Karpas-422 (cell line): ENCODE measurements around the gene UGT1A6. TPM values are rescaled to one million over a fixed set of nuclear protein-coding genes. Genes with fewer than 3 reads are reported as not detected.
"Not testable (repeated sequence)": the region's sequence is repeated elsewhere in the genome, so short reads cannot be mapped to it uniquely, and the experiment has no call there.

Experiments
- DNase-seq: peaks from one replicate; pipeline ENCODE4 v3.0.0-alpha.2; 2015
- H2AFZ ChIP-seq: fragments of 200-600 bp; sonication (generic); 2 replicates; pipeline ENCODE4 v1.6.1; 2014; ENCODE audit warnings: antibody characterized with exemption, low read length, mixed read lengths
- H3K27ac ChIP-seq: fragments of 200-600 bp; sonication (generic); 2 replicates; pipeline ENCODE4 v1.5.1; 2014; ENCODE audit warnings: mild to moderate bottlenecking, low read length, moderate library complexity
- H3K27me3 ChIP-seq: fragments of 200-600 bp; sonication (generic); 2 replicates; pipeline ENCODE4 v1.6.1; 2014; ENCODE audit warnings: low read length, mixed read lengths
- H3K36me3 ChIP-seq: fragments of 200-600 bp; sonication (generic); 2 replicates; pipeline ENCODE4 v1.6.1; 2014; ENCODE audit warnings: low read length, mixed read lengths; ENCODE audit not compliant: insufficient read depth
- H3K4me1 ChIP-seq: fragments of 200-600 bp; sonication (generic); 2 replicates; pipeline ENCODE4 v1.6.1; 2014; ENCODE audit warnings: mild to moderate bottlenecking, low read length, mixed read lengths
- H3K4me2 ChIP-seq: fragments of 200-600 bp; sonication (generic); 2 replicates; pipeline ENCODE4 v1.6.1; 2014; ENCODE audit warnings: low read length, low read depth, mild to moderate bottlenecking; ENCODE audit not compliant: poor library complexity, severe bottlenecking
- H3K4me3 ChIP-seq: fragments of 200-600 bp; sonication (generic); 2 replicates; pipeline ENCODE4 v1.5.1; 2014; ENCODE audit warnings: mild to moderate bottlenecking, antibody characterized with exemption, low read length, mixed read lengths
- H3K79me2 ChIP-seq: fragments of 200-600 bp; sonication (generic); 2 replicates; pipeline ENCODE4 v1.6.1; 2014; ENCODE audit warnings: mild to moderate bottlenecking, low read length, mixed read lengths
- H3K9ac ChIP-seq: fragments of 200-600 bp; sonication (generic); 2 replicates; pipeline ENCODE4 v1.6.0; 2014; ENCODE audit warnings: low read length
- H3K9me2 ChIP-seq: fragments of 200-600 bp; sonication (generic), shearing (Covaris generic); replicated peaks from 2 replicates; pipeline ENCODE4 v1.6.0; 2014; ENCODE audit warnings: mild to moderate bottlenecking, low read length, moderate library complexity; ENCODE audit not compliant: insufficient read depth
- H3K9me3 ChIP-seq: fragments of 300-700, 200-600 bp; sonication (generic); 2 replicates; pipeline ENCODE4 v1.6.1; 2014; ENCODE audit warnings: low read length, mixed read lengths
- H4K20me1 ChIP-seq: fragments of 200-600 bp; sonication (generic); 2 replicates; pipeline ENCODE4 v1.6.1; 2014; ENCODE audit warnings: mild to moderate bottlenecking, antibody characterized with exemption, low read length, low read depth; ENCODE audit not compliant: insufficient read depth
- total RNA-seq: library from RNA; depleted of rRNA; stranded (reverse); fragments of >200 nt; shearing (Covaris generic); gene quantifications from 2 replicates; pipeline ENCODE4 v1.2.3, GENCODE V29; 2014; ENCODE audit warnings: low replicate concordance

UGT1A6 gene
- total RNA-seq, 1 experiment from 2014 or later: not detected

GRCh38 chr2:233714121-233714520 lies 21.4 kb downstream of the UGT1A6 start:
- no peak overlapping the region for H3K4me2 ChIP-seq
- H3K27ac ChIP-seq: no peak overlapping the region
- no peaks in the 10 kb centered on the region for H3K36me3 ChIP-seq
- H3K9me3 ChIP-seq: no peaks in the 10 kb centered on the region
- H3K9ac ChIP-seq: no peak overlapping the region
- no peaks in the 10 kb centered on the region for H3K27me3 ChIP-seq
- no peak overlapping the region for H2AFZ ChIP-seq
- H3K79me2 ChIP-seq: no peaks in the 10 kb centered on the region
- DNase-seq: no peak
- no peaks in the 10 kb centered on the region for H3K4me1 ChIP-seq
- no peak overlapping the region for H3K4me3 ChIP-seq
- H4K20me1 ChIP-seq: no peaks in the 10 kb centered on the region
- no peaks in the 10 kb centered on the region for H3K9me2 ChIP-seq

GRCh38 chr2:233718552-233718951 lies 25.9 kb downstream of the UGT1A6 start, which contains the start of gene UGT1A4:
UGT1A4 (plus strand) TSS chr2:233718736; CDS start chr2:233718821, 85 bp downstream.
- Histone ChIP-seq H2AFZ (no peak within 1 kb of the TSS), H3K27me3 (no peaks in the 10 kb centered on the region), H3K4me2 (no peak within 1 kb of the TSS), H4K20me1 (no peaks in the 10 kb centered on the region), H3K36me3 (no peaks in the 10 kb centered on the region), H3K4me1 (no peaks in the 10 kb centered on the region), H3K9me3 (no peaks in the 10 kb centered on the region), H3K4me3 (no peak within 1 kb of the TSS), H3K27ac (no peak within 1 kb of the TSS), H3K79me2 (no peaks in the 10 kb centered on the region), H3K9me2 (no peaks in the 10 kb centered on the region), H3K9ac (no peak within 1 kb of the TSS)
- peak; percentile 6 for DNase-seq

- no peaks in the 10 kb centered on the region for H3K27me3 ChIP-seq
- no peak within 1 kb of the TSS for H3K4me2 ChIP-seq
- no peak within 1 kb of the TSS for H3K27ac ChIP-seq
- DNase-seq: peak; percentile 14
- H3K4me3 ChIP-seq: no peak within 1 kb of the TSS
- H3K36me3 ChIP-seq: no peaks in the 10 kb centered on the region
- H3K4me1 ChIP-seq: no peaks in the 10 kb centered on the region
- H3K9ac ChIP-seq: no peak within 1 kb of the TSS
- no peak within 1 kb of the TSS for H2AFZ ChIP-seq
- no peaks in the 10 kb centered on the region for H3K9me3 ChIP-seq
- no peaks in the 10 kb centered on the region for H3K9me2 ChIP-seq
- H3K79me2 ChIP-seq: no peaks in the 10 kb centered on the region
- no peaks in the 10 kb centered on the region for H4K20me1 ChIP-seq
Measured at GRCh38 chr2:233728723-233729301, 36.1 kb downstream of the UGT1A6 start, which contains the start of gene UGT1A3. UGT1A3 (plus strand) TSS chr2:233729042; CDS start chr2:233729127, 85 bp downstream.

GRCh38 chr2:233736868-233737653 lies 44.4 kb downstream of the UGT1A6 start:
- not testable (repeated sequence) for H3K9ac ChIP-seq, H3K27me3 ChIP-seq, H3K9me3 ChIP-seq, H3K9me2 ChIP-seq, H3K27ac ChIP-seq, H4K20me1 ChIP-seq, H3K79me2 ChIP-seq, H3K4me3 ChIP-seq, H3K4me1 ChIP-seq, H3K36me3 ChIP-seq, H2AFZ ChIP-seq, H3K4me2 ChIP-seq
- DNase-seq: peak; percentile 32

GRCh38 chr2:233740870-233741269 lies 48.2 kb downstream of the UGT1A6 start:
- H3K4me3 ChIP-seq: no peak overlapping the region
- H3K9me3 ChIP-seq: no peaks in the 10 kb centered on the region
- H4K20me1 ChIP-seq: no peaks in the 10 kb centered on the region

GRCh38 chr2:233743464-233744259 lies 51.0 kb downstream of the UGT1A6 start:
- no peak overlapping the region for H3K4me3 ChIP-seq
- H3K4me2 ChIP-seq: no peak overlapping the region
- H4K20me1 ChIP-seq: no peaks in the 10 kb centered on the region
- H3K27me3 ChIP-seq: 0 out of 2 replicates have a peak, but pooled peaks cover 2% of the 10 kb centered on the region
- H3K27ac ChIP-seq: no peak overlapping the region
- no peak overlapping the region for H3K9ac ChIP-seq
- H3K36me3 ChIP-seq: no peaks in the 10 kb centered on the region
- H3K4me1 ChIP-seq: no peaks in the 10 kb centered on the region
- no peaks in the 10 kb centered on the region for H3K9me3 ChIP-seq
- H3K79me2 ChIP-seq: no peaks in the 10 kb centered on the region
- no peak for DNase-seq
- no peak overlapping the region for H2AFZ ChIP-seq
- no peaks in the 10 kb centered on the region; the same call in 1 of the 2 replicates for H3K9me2 ChIP-seq

More at GRCh38 chr2:233740870-233741269, 48.2 kb downstream of the UGT1A6 start:
- Histone ChIP-seq H3K79me2 (no peaks in the 10 kb centered on the region), H3K27ac (no peak overlapping the region), H3K4me1 (no peaks in the 10 kb centered on the region), H3K9ac (no peak overlapping the region), H2AFZ (no peak overlapping the region), H3K4me2 (no peak overlapping the region), H3K36me3 (no peaks in the 10 kb centered on the region), H3K9me2 (no peaks in the 10 kb centered on the region; the same call in 1 of the 2 replicates), H3K27me3 (0 out of 2 replicates have a peak, but pooled peaks cover 2% of the 10 kb centered on the region)
- no peak for DNase-seq

- no peak for DNase-seq
- Histone ChIP-seq H3K36me3 (no peaks in the 10 kb centered on the region), H3K27ac (no peak overlapping the region), H4K20me1 (no peaks in the 10 kb centered on the region), H2AFZ (no peak overlapping the region), H3K9me3 (no peaks in the 10 kb centered on the region), H3K79me2 (no peaks in the 10 kb centered on the region), H3K9me2 (no peaks in the 10 kb centered on the region), H3K4me1 (no peaks in the 10 kb centered on the region), H3K27me3 (0 out of 2 replicates have a peak, but pooled peaks cover 2% of the 10 kb centered on the region), H3K4me3 (no peak overlapping the region), H3K4me2 (no peak overlapping the region), H3K9ac (no peak overlapping the region)
Measured at GRCh38 chr2:233745073-233745755, 52.5 kb downstream of the UGT1A6 start.
